ENCODE data around the gene SRSF7.
"Not testable (repeated sequence)": the region's sequence is repeated elsewhere in the genome, so short reads cannot be mapped to it uniquely, and the experiment has no call there.

Gene SRSF7

GRCh38 chr2:38703336-38703735, 47.8 kb downstream of the SRSF7 start:
- not testable (repeated sequence) for DNase-seq

DNA sequence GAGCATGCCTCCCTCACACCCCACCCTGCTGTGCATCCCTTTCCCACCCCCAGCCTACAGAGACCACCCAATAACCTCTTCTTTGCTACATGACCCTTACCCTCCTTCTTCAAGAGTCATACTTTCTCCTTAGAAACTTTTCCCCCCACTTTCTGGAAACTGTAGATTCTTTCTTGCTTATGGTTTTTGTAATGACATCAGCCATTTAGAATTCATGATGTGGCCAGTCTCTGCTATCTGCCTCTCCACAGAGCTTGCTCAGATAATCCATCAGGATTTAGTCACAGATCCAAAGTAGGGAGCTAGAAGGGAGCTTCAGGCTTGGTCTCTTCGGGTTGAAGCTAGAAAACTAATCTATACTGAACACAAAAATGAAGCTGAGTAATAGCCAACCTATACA, 48.7 kb downstream of the SRSF7 start:
- no peak for DNase-seq

GRCh38 chr2:38701542-38701941, 49.6 kb downstream of the SRSF7 start:
- no peak for DNase-seq

DNA sequence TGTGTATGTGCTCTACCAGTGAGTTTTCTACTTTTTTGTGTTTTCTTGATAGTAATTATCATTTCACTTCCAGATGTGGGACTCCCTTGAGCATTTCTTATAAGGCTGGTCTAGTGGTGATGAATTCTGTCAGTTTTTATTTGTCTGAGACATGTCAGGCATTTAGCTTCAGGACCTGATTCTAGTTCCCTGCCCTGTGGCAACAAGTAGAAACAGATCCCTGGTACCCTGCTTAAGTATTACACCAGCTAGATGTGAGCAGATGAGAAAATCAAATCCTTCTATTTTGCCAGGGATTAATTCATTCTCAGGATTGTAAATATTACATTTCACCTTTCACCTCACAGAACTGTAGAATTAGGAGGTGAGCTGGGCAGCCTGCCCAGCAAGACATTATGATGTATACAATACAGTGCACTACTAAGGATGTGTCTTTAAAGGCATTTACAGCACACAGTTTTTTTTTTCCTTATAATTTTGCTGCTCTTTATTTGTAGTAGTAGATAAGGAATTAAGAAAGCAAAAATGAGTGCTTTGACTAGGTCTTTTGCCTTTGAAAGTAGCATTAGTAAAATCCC, 50.2 kb downstream of the SRSF7 start:
- DNase-seq: no peak

DNA sequence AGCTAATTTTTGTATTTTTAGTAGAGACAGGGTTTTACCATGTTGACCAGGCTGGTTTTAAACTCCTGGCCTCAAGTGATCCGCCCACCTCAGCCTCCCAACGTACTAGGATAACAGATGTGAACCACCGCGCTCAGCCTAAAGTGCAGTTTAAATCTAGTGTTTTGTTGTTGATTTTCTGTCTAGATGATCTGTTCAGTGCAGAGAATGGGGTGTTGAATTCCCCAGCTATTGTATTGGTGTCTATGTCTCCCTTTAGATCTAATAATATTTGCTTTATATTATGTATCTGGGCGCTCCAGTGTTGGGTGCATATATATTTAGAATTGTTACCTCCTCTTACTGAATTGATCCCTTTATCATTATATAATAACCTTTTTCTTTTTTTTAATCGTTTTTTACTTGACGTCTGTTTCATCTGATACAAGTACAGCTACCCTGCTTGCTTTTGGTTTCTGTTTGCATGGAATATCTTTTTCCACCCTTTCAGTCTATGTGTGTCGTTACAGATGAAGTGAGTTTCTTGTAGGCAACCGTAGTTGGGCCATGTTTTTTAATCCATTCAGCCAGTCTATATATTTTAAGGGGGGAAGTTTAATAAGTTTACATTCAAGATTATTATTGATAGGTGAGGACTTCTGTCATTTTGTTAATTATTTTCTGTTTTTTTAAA, 50.9 kb downstream of the SRSF7 start:
- no peak for DNase-seq

GRCh38 chr2:38698467-38699003, 52.6 kb downstream of the SRSF7 start:
- no peak for DNase-seq

GRCh38 chr2:38697116-38697840, 53.9 kb downstream of the SRSF7 start:
- DNase-seq: no peak

Measured in anterior cingulate cortex (tissue), 58 donors.